Measurements from ENCODE around the gene DLGAP1. TPM values are rescaled to one million over a fixed set of nuclear protein-coding genes. Genes with fewer than 3 reads are reported as not detected.

Gene DLGAP1
- total and polyA plus RNA-seq, 4 donors: 0.06 to 1.2 (median 0.17) TPM; not detected in 1

GRCh38 chr18:3721771-3722648 is 733.1 kb downstream of the DLGAP1 start:
- H3K4me1 ChIP-seq (ENCODE audit: control insufficient read depth in 4 of 4, insufficient read depth in 4 of 4, low read length in 3 of 4): peaks cover 4 to 23% (median 12%) of the 10 kb centered on the region in 4 donors
- no peaks in the 10 kb centered on the region for H3K9me3 ChIP-seq (ENCODE audit: control insufficient read depth in 4 of 4, low read length in 3 of 4)
- H3K9ac ChIP-seq (ENCODE audit: low read depth in 1 of 2, low read length in 2 of 2): no peak overlapping the region
- no peak overlapping the region for H3K4me3 ChIP-seq (ENCODE audit: low read depth in 1 of 3, low read length in 3 of 3)
- no peaks in the 10 kb centered on the region for H3K36me3 ChIP-seq (ENCODE audit: control insufficient read depth in 4 of 4, insufficient read depth in 3 of 4, low read depth in 1 of 4, low read length in 3 of 4)
- 60% methylated on average over 7 of the region's 7 CpGs for WGBS
- no peaks in the 10 kb centered on the region for H3K27me3 ChIP-seq (ENCODE audit: control insufficient read depth in 4 of 4, insufficient read depth in 4 of 4, low read length in 3 of 4)
- DNase-seq (ENCODE audit: low spot score): no peak
- no peak overlapping the region for H3K27ac ChIP-seq (ENCODE audit: low read depth in 1 of 2, low read length in 2 of 2)
- TF ChIP-seq, protein P1, sequence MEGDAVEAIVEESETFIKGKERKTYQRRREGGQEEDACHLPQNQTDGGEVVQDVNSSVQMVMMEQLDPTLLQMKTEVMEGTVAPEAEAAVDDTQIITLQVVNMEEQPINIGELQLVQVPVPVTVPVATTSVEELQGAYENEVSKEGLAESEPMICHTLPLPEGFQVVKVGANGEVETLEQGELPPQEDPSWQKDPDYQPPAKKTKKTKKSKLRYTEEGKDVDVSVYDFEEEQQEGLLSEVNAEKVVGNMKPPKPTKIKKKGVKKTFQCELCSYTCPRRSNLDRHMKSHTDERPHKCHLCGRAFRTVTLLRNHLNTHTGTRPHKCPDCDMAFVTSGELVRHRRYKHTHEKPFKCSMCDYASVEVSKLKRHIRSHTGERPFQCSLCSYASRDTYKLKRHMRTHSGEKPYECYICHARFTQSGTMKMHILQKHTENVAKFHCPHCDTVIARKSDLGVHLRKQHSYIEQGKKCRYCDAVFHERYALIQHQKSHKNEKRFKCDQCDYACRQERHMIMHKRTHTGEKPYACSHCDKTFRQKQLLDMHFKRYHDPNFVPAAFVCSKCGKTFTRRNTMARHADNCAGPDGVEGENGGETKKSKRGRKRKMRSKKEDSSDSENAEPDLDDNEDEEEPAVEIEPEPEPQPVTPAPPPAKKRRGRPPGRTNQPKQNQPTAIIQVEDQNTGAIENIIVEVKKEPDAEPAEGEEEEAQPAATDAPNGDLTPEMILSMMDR (IDR thresholded peaks at IDR 0.05; ENCODE audit: low read depth, low read length, missing input control): no peak
- TF ChIP-seq JUND (IDR thresholded peaks at IDR 0.05): no peak
- TF ChIP-seq EGR1 (IDR thresholded peaks at IDR 0.05; ENCODE audit: low read depth in 2 of 2): no peak
- no peak for TF ChIP-seq YY1 (IDR thresholded peaks at IDR 0.05)
- TF ChIP-seq FOXA1 (IDR thresholded peaks at IDR 0.05): no peak
- no peak for TF ChIP-seq TAF1 (conservative IDR thresholded peaks at IDR 0.05)
- no peak for TF ChIP-seq FOXA2 (IDR thresholded peaks at IDR 0.05)
- TF ChIP-seq GABPA (IDR thresholded peaks at IDR 0.05 in 1 of 2, conservative IDR thresholded peaks at IDR 0.05 in 1 of 2): no peak
- TF ChIP-seq REST (IDR thresholded peaks at IDR 0.05): no peak
- TF ChIP-seq ATF3 (IDR thresholded peaks at IDR 0.05): no peak
- no peak for TF ChIP-seq MAX (IDR thresholded peaks at IDR 0.05)
- no peak for TF ChIP-seq RAD21 (IDR thresholded peaks at IDR 0.05)
- no peak for TF ChIP-seq HNF4G (IDR thresholded peaks at IDR 0.05)
- no peak for TF ChIP-seq SP1 (IDR thresholded peaks at IDR 0.05)
- TF ChIP-seq RXRA (IDR thresholded peaks at IDR 0.05): no peak
- no peak for TF ChIP-seq ZBTB33 (IDR thresholded peaks at IDR 0.05)

All from liver (tissue), 9 donors.